DMS 273 (cell line): ENCODE data around the gene MMAB.

ENCODE experiments used
- DNase-seq: peaks from one replicate; lab custom pipeline; 2025; ENCODE audit not compliant: unreplicated experiment; lab: John Stamatoyannopoulos, UW

The MMAB gene

GRCh38 chr12:109560867-109561710, 12.2 kb downstream of the MMAB start:
- no peak for DNase-seq

- DNase-seq, result no peak
These were observed 13.7 kb downstream of the MMAB start for GRCh38 chr12:109559601-109560000.

GRCh38 chr12:109559200-109559505, 14.2 kb downstream of the MMAB start:
- no peak for DNase-seq

- no peak for DNase-seq
These were observed 14.7 kb downstream of the MMAB start for GRCh38 chr12:109558374-109559199.

GRCh38 chr12:109557805-109558204, 15.5 kb downstream of the MMAB start:
- DNase-seq, result no peak

GRCh38 chr12:109557200-109557599, 16.1 kb downstream of the MMAB start:
- DNase-seq, result no peak

- no peak for DNase-seq
These were observed 17.6 kb downstream of the MMAB start for GRCh38 chr12:109555431-109556315.

GRCh38 chr12:109554761-109555160, 18.5 kb downstream of the MMAB start:
- DNase-seq, result no peak

GRCh38 chr12:109553906-109554500, 19.3 kb downstream of the MMAB start:
- no peak for DNase-seq

GRCh38 chr12:109553483-109553882, 19.8 kb downstream of the MMAB start:
- no peak for DNase-seq

GRCh38 chr12:109552971-109553370, 20.3 kb downstream of the MMAB start:
- DNase-seq, result no peak

GRCh38 chr12:109551108-109551507, 22.2 kb downstream of the MMAB start:
- DNase-seq, result no peak

- no peak for DNase-seq
These were observed 23.0 kb downstream of the MMAB start for GRCh38 chr12:109550281-109550680.

GRCh38 chr12:109549613-109550270, 23.6 kb downstream of the MMAB start:
- no peak for DNase-seq

- DNase-seq, result no peak
These were observed 25.0 kb downstream of the MMAB start for GRCh38 chr12:109548258-109548657.

GRCh38 chr12:109547286-109547685, 26.0 kb downstream of the MMAB start:
- DNase-seq, result no peak

GRCh38 chr12:109545826-109546225, 27.5 kb downstream of the MMAB start:
- DNase-seq, result no peak

GRCh38 chr12:109544955-109545531, 28.3 kb downstream of the MMAB start:
- peak; percentile 64 for DNase-seq

- no peak for DNase-seq
These were observed 30.4 kb downstream of the MMAB start for GRCh38 chr12:109542876-109543275.

- no peak for DNase-seq
These were observed 31.3 kb downstream of the MMAB start for GRCh38 chr12:109542014-109542413.
